Activated T-cell treated with anti-CD3 and anti-CD28 coated beads, Interleukin-2, amount 50 U/mL, for 24 hours (primary cell): ENCODE results near the gene CD74.

ENCODE experiments used
- DNase-seq: peaks from one replicate; pipeline ENCODE4 v3.0.0-alpha.2; 2020
- H3K27ac Mint-ChIP-seq: 2 replicates; pipeline ENCODE4 v1.8.0; 2020; ENCODE audit warnings: mild to moderate bottlenecking, mixed read lengths
- H3K27me3 Mint-ChIP-seq: 2 replicates; pipeline ENCODE4 v1.8.0; 2020; ENCODE audit warnings: mixed read lengths
- H3K36me3 Mint-ChIP-seq: 2 replicates; pipeline ENCODE4 v1.8.0; 2020; ENCODE audit warnings: low read depth, mixed read lengths
- H3K4me1 Mint-ChIP-seq: 2 replicates; pipeline ENCODE4 v1.8.0; 2020; ENCODE audit warnings: low read depth, mixed read lengths
- H3K4me3 Mint-ChIP-seq: 2 replicates; pipeline ENCODE4 v1.8.0; 2020; ENCODE audit warnings: mild to moderate bottlenecking, moderate library complexity, mixed read lengths
- H3K9me3 Mint-ChIP-seq: 2 replicates; pipeline ENCODE4 v1.8.0; 2020; ENCODE audit warnings: mixed read lengths

Gene CD74

DNA sequence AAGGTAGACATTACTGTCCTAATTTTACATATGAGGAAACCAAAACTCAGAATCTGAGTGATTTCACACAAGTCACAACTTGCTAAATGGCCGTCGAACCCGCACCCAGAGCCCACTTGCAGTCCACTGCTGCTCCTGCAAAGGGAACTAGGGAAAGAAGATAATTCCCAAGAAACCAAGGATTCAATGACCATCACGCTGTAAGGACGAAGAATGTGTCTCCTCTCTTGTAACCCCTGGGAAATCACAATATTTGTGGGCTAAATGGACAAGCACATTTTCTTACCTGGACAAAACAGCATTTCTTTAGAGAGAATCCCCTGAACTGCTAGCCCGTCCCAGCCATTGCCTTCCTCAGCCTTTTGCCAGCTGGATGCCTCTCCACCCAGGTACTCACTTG lies 34.5 kb upstream of the CD74 start:
- peaks cover 73% of the 10 kb centered on the region for H3K36me3 Mint-ChIP-seq
- peak overlapping the region; percentile 93 for H3K4me3 Mint-ChIP-seq

GRCh38 chr5:150446583-150446982 lies 33.9 kb upstream of the CD74 start:
- no peaks in the 10 kb centered on the region for H3K9me3 Mint-ChIP-seq
- DNase-seq: no peak
- peaks cover 76% of the 10 kb centered on the region for H3K36me3 Mint-ChIP-seq
- H3K27ac Mint-ChIP-seq: peak overlapping the region; percentile 100
- peak overlapping the region; percentile 93 for H3K4me3 Mint-ChIP-seq
- H3K4me1 Mint-ChIP-seq: peaks cover 39% of the 10 kb centered on the region
- no peaks in the 10 kb centered on the region for H3K27me3 Mint-ChIP-seq

More for the DNA sequence above, 34.5 kb upstream of the CD74 start:
- H3K9me3 Mint-ChIP-seq: no peaks in the 10 kb centered on the region
- DNase-seq: no peak
- peaks cover 39% of the 10 kb centered on the region for H3K4me1 Mint-ChIP-seq
- no peaks in the 10 kb centered on the region for H3K27me3 Mint-ChIP-seq
- H3K27ac Mint-ChIP-seq: peak overlapping the region; percentile 100

DNA sequence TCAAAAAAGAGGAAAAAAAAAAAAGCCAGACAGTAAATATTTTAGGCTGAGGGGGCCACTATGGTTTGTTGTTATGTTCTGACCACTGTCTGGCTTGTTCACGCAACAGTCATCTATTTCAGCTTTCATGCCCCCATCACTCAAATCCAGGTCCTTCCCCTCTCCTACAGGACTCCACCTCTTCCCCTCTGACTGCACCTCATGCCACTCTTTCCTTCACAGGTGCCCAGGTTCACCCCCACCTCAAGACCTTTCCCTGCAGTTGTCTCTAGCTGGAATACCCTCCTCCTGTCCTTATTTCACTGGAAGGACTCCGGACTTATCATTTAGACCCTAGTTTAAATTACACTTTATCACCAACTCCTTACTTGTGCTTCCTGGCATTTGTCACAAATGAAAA lies 33.4 kb upstream of the CD74 start:
- no peaks in the 10 kb centered on the region for H3K9me3 Mint-ChIP-seq
- no peak for DNase-seq
- H3K4me1 Mint-ChIP-seq: peaks cover 39% of the 10 kb centered on the region
- H3K27ac Mint-ChIP-seq: peak overlapping the region; percentile 100
- H3K4me3 Mint-ChIP-seq: peak overlapping the region; percentile 93
- H3K36me3 Mint-ChIP-seq: peaks cover 76% of the 10 kb centered on the region
- H3K27me3 Mint-ChIP-seq: no peaks in the 10 kb centered on the region

GRCh38 chr5:150444770-150445169 lies 32.1 kb upstream of the CD74 start:
- Mint-ChIP-seq H3K4me1 (peaks cover 35% of the 10 kb centered on the region), H3K9me3 (no peaks in the 10 kb centered on the region), H3K27ac (peak overlapping the region; percentile 100), H3K27me3 (no peaks in the 10 kb centered on the region), H3K36me3 (peaks cover 76% of the 10 kb centered on the region), H3K4me3 (peak overlapping the region; percentile 8)
- no peak for DNase-seq

GRCh38 chr5:150443242-150444075 lies 30.7 kb upstream of the CD74 start:
- Mint-ChIP-seq H3K27me3 (no peaks in the 10 kb centered on the region), H3K27ac (peak overlapping the region; percentile 85), H3K4me3 (peak overlapping the region; percentile 8), H3K9me3 (no peaks in the 10 kb centered on the region), H3K4me1 (peaks cover 35% of the 10 kb centered on the region), H3K36me3 (peaks cover 62% of the 10 kb centered on the region)
- no peak for DNase-seq

GRCh38 chr5:150442699-150443080 lies 30.0 kb upstream of the CD74 start:
- no peak for DNase-seq
- Mint-ChIP-seq H3K4me3 (no peak overlapping the region), H3K27me3 (no peaks in the 10 kb centered on the region), H3K36me3 (peaks cover 55% of the 10 kb centered on the region), H3K27ac (no peak overlapping the region), H3K9me3 (no peaks in the 10 kb centered on the region), H3K4me1 (peaks cover 27% of the 10 kb centered on the region)

GRCh38 chr5:150441813-150442698 lies 29.3 kb upstream of the CD74 start:
- H3K4me1 Mint-ChIP-seq: peaks cover 21% of the 10 kb centered on the region
- no peaks in the 10 kb centered on the region for H3K9me3 Mint-ChIP-seq
- DNase-seq: no peak
- no peak overlapping the region for H3K4me3 Mint-ChIP-seq
- no peaks in the 10 kb centered on the region for H3K27me3 Mint-ChIP-seq
- peak overlapping the region; percentile 69 for H3K27ac Mint-ChIP-seq
- peaks cover 48% of the 10 kb centered on the region for H3K36me3 Mint-ChIP-seq

- peak overlapping the region; percentile 69 for H3K27ac Mint-ChIP-seq
- H3K4me3 Mint-ChIP-seq: no peak overlapping the region
- no peaks in the 10 kb centered on the region for H3K9me3 Mint-ChIP-seq
These were observed 28.5 kb upstream of the CD74 start for GRCh38 chr5:150440948-150441812.

GRCh38 chr5:150438873-150439546 lies 26.3 kb upstream of the CD74 start:
- Mint-ChIP-seq H3K9me3 (no peaks in the 10 kb centered on the region), H3K27ac (no peak overlapping the region), H3K27me3 (no peaks in the 10 kb centered on the region), H3K4me3 (no peak overlapping the region), H3K4me1 (peaks cover 12% of the 10 kb centered on the region), H3K36me3 (peaks cover 18% of the 10 kb centered on the region)
- DNase-seq: no peak

More at GRCh38 chr5:150440948-150441812, 28.5 kb upstream of the CD74 start:
- DNase-seq: no peak
- no peaks in the 10 kb centered on the region for H3K27me3 Mint-ChIP-seq
- H3K4me1 Mint-ChIP-seq: peaks cover 18% of the 10 kb centered on the region
- H3K36me3 Mint-ChIP-seq: peaks cover 40% of the 10 kb centered on the region

DNA sequence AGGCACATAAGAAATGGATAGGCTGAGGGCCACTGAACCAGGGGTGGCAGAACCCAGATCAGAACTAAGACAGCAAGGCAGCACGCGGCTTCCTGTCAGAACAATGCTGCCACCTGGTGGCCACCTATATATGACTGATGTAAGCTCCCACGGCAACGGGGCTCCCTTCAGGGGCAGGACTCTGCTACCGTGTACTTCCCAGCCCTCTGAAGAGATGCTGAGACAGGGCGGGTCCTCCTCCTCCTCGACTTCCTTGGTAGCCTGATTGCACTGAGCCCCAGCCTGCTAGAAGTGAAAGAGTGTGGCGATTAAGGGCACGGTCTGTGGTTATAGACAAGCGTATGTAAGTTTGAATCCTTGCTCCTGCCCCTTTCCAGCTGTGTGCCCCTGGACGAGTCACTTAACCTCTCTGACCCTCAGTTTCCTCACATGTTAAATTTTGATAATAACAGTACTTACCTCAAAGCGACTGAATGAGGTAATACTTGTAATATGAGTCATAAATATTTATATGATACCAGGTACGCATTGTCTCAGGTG lies 23.5 kb upstream of the CD74 start:
- Mint-ChIP-seq H3K27me3 (no peaks in the 10 kb centered on the region), H3K27ac (peak overlapping the region; percentile 87), H3K4me3 (no peak overlapping the region), H3K4me1 (peaks cover 11% of the 10 kb centered on the region), H3K36me3 (no peaks in the 10 kb centered on the region), H3K9me3 (no peaks in the 10 kb centered on the region)
- peak; percentile 90 for DNase-seq

DNA sequence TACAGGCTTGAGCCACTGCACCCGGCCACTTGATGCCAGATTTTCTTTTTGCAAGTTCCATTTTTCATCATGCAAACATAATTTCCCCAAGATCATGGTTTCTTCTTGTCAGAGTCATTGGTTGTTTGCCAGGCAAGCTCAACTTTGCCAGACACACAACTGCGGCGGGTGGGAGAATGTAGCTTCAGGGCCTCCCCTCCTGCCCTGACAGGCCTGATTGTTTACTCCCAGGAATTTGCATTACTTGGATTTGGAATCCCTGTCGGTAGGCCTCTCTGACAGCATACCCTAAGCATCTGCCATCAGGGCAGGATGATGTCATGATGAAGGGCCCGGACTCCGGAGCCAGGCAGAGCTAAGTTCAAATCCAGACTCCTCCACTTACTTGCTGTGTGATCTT lies 21.8 kb upstream of the CD74 start:
- no peak overlapping the region for H3K27ac Mint-ChIP-seq

GRCh38 chr5:150431574-150431973 lies 18.9 kb upstream of the CD74 start:
- Mint-ChIP-seq H3K27me3 (no peaks in the 10 kb centered on the region), H3K4me3 (no peak overlapping the region), H3K36me3 (no peaks in the 10 kb centered on the region), H3K27ac (no peak overlapping the region), H3K9me3 (no peaks in the 10 kb centered on the region), H3K4me1 (peaks cover 9% of the 10 kb centered on the region)
- no peak for DNase-seq

More for the DNA sequence above, 21.8 kb upstream of the CD74 start:
- H3K27me3 Mint-ChIP-seq: no peaks in the 10 kb centered on the region
- no peaks in the 10 kb centered on the region for H3K9me3 Mint-ChIP-seq
- no peak overlapping the region for H3K4me3 Mint-ChIP-seq
- no peak for DNase-seq
- peaks cover 11% of the 10 kb centered on the region for H3K4me1 Mint-ChIP-seq
- no peaks in the 10 kb centered on the region for H3K36me3 Mint-ChIP-seq

DNA sequence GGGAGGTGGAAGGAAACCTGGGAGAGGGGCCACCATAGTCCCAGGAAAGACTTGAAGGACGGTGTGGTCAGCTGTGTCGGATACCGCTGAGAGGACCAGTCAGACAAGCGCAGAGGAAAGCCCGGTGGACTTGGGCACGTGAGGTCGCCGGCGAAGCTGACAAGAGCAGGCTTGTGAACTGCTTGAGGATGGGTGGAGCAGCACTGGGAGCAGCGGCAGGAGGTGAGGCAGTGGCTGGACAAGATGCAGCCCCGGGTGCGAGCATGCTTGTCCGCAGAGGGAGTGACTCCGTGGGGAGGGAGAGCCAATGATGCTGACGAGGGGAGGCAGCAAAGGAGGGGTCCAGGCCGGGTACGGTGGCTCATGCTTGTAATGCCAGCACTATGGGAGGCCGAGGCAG lies 18.3 kb upstream of the CD74 start:
- no peak for DNase-seq
- Mint-ChIP-seq H3K36me3 (no peaks in the 10 kb centered on the region), H3K4me3 (no peak overlapping the region), H3K9me3 (no peaks in the 10 kb centered on the region), H3K27ac (no peak overlapping the region), H3K4me1 (peaks cover 4% of the 10 kb centered on the region), H3K27me3 (no peaks in the 10 kb centered on the region)
